ENCODE data around the gene PARD3.
"Not testable (repeated sequence)": the region's sequence is repeated elsewhere in the genome, so short reads cannot be mapped to it uniquely, and the experiment has no call there.

The PARD3 gene

DNA sequence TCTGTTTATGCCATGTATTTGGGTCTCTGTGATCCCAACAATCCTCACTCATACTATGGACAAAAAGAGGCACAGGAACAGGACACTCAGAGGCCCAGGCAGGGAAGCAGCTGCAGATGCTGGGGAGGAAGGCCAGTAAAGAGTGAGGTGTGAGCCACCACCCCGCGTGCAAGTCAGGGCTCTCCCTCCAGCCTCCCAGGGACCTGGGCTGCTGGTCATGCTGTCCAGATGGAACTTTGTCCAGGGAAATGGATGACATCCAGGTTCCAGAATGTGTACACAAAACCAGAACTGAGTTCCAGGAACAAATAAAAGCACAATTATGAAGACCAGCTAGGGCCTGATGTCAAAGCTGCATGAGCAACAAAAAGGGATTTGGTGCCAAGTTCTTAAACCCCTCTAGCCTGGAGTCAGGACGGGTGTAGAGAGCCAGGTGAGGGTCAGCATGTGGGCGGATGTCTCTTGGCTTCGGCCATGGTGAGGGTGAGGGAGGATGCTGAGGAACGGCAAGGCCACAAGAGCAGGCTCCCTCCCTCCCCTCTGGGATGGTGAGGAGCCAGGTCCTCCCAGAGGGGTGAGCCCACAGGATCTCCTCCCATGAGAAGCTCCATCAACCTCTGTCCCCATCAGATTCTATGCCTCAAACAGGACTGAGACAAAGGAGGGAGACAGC lies 739.7 kb downstream of the PARD3 start:
- Histone ChIP-seq H3K4me1 (ENCODE audit: control insufficient read depth in 1 of 2, insufficient read depth in 2 of 2, low read length in 2 of 2) (no peaks in the 10 kb centered on the region), H3K36me3 (ENCODE audit: control insufficient read depth in 1 of 2, insufficient read depth in 2 of 2, low read length in 2 of 2) (no peaks in the 10 kb centered on the region), H3K79me1 (ENCODE audit: low read length) (no peaks in the 10 kb centered on the region), H4K12ac (ENCODE audit: low read depth, low read length) (no peak overlapping the region), H3K79me2 (ENCODE audit: control insufficient read depth, insufficient read depth, low read length, poor library complexity) (no peaks in the 10 kb centered on the region), H3K9ac (ENCODE audit: low read length) (no peak overlapping the region), H3K14ac (ENCODE audit: low read length) (no peak overlapping the region), H2AK5ac (ENCODE audit: low read length) (no peak overlapping the region), H4K8ac (ENCODE audit: low read depth, low read length) (no peak overlapping the region), H3K4me3 (ENCODE audit: low read depth, low read length) (no peak overlapping the region), H3K27me3 (ENCODE audit: insufficient read depth, low read length) (no peaks in the 10 kb centered on the region), H2BK120ac (ENCODE audit: insufficient read depth, low read length, poor library complexity) (no peak overlapping the region), H2BK12ac (ENCODE audit: low read length) (no peak overlapping the region), H3K4ac (ENCODE audit: low read depth, low read length) (no peak overlapping the region), H3K9me3 (ENCODE audit: insufficient read depth, low read depth, low read length) (no peaks in the 10 kb centered on the region), H3K18ac (ENCODE audit: low read length) (no peak overlapping the region), H2AFZ (ENCODE audit: insufficient read depth, low read length, poor library complexity) (no peak overlapping the region), H4K91ac (ENCODE audit: low read depth, low read length) (no peak overlapping the region), H3K27ac (ENCODE audit: low read depth, low read length) (no peak overlapping the region), H3K23ac (ENCODE audit: low read length) (no peak overlapping the region), H2BK5ac (ENCODE audit: low read depth, low read length, poor library complexity) (no peak overlapping the region), H3K4me2 (ENCODE audit: low read length) (no peak overlapping the region)
- no peak for DNase-seq
- WGBS (ENCODE audit: extremely low coverage, insufficient coverage, insufficient read length), result no CpG with 5 or more reads among the region's 6 CpGs

DNA sequence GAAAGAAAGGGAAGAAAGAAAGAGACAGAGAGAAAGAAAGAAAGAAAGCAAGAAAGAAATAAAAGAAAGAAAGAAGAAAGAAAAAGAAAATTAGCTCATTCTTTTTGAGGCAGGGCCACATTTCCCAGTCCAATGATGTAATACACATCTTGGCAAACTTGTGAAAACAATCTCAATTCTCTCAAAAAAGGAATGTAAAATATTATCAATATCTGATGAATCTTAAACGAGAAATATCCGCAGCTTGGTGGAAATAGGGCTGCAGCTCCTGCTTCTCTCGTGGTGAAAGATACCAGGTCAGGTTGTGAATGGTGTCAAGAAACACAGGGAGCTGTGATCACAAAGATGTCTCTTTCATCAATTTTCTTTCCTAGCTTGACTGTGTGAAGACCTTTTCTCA lies 741.0 kb downstream of the PARD3 start:
- no CpG with 5 or more reads among the region's 3 CpGs for WGBS (ENCODE audit: extremely low coverage, insufficient coverage, insufficient read length)
- no peaks in the 10 kb centered on the region for H3K79me2 ChIP-seq (ENCODE audit: control insufficient read depth, insufficient read depth, low read length, poor library complexity)

GRCh38 chr10:34067741-34068140 lies 747.4 kb downstream of the PARD3 start:
- not testable (repeated sequence) for H3K23ac ChIP-seq (ENCODE audit: low read length); H2BK120ac ChIP-seq (ENCODE audit: insufficient read depth, low read length, poor library complexity); H3K36me3 ChIP-seq (ENCODE audit: control insufficient read depth in 1 of 2, insufficient read depth in 2 of 2, low read length in 2 of 2); H4K8ac ChIP-seq (ENCODE audit: low read depth, low read length); H3K27ac ChIP-seq (ENCODE audit: low read depth, low read length); H3K79me2 ChIP-seq (ENCODE audit: control insufficient read depth, insufficient read depth, low read length, poor library complexity); H4K91ac ChIP-seq (ENCODE audit: low read depth, low read length); H2AFZ ChIP-seq (ENCODE audit: insufficient read depth, low read length, poor library complexity); H4K12ac ChIP-seq (ENCODE audit: low read depth, low read length); H3K4me1 ChIP-seq (ENCODE audit: control insufficient read depth in 1 of 2, insufficient read depth in 2 of 2, low read length in 2 of 2); DNase-seq; H3K14ac ChIP-seq (ENCODE audit: low read length); H2AK5ac ChIP-seq (ENCODE audit: low read length); H3K79me1 ChIP-seq (ENCODE audit: low read length); H3K9me3 ChIP-seq (ENCODE audit: insufficient read depth, low read depth, low read length); H3K4ac ChIP-seq (ENCODE audit: low read depth, low read length); H3K4me2 ChIP-seq (ENCODE audit: low read length); H2BK5ac ChIP-seq (ENCODE audit: low read depth, low read length, poor library complexity); H3K4me3 ChIP-seq (ENCODE audit: low read depth, low read length); H3K27me3 ChIP-seq (ENCODE audit: insufficient read depth, low read length); H3K9ac ChIP-seq (ENCODE audit: low read length); H2BK12ac ChIP-seq (ENCODE audit: low read length); H3K18ac ChIP-seq (ENCODE audit: low read length)
- WGBS (ENCODE audit: extremely low coverage, insufficient coverage, insufficient read length), result no CpG with 5 or more reads among the region's 6 CpGs

More for the DNA sequence above, 741.0 kb downstream of the PARD3 start:
- H3K4me2 ChIP-seq (ENCODE audit: low read length), result no peak overlapping the region
- no peaks in the 10 kb centered on the region for H3K4me1 ChIP-seq (ENCODE audit: control insufficient read depth in 1 of 2, insufficient read depth in 2 of 2, low read length in 2 of 2)
- no peaks in the 10 kb centered on the region for H3K9me3 ChIP-seq (ENCODE audit: insufficient read depth, low read depth, low read length)
- H2AFZ ChIP-seq (ENCODE audit: insufficient read depth, low read length, poor library complexity), result no peak overlapping the region
- H4K91ac ChIP-seq (ENCODE audit: low read depth, low read length), result no peak overlapping the region
- no peak overlapping the region for H2BK120ac ChIP-seq (ENCODE audit: insufficient read depth, low read length, poor library complexity)
- no peak overlapping the region for H2BK5ac ChIP-seq (ENCODE audit: low read depth, low read length, poor library complexity)
- H3K9ac ChIP-seq (ENCODE audit: low read length), result no peak overlapping the region
- H3K4me3 ChIP-seq (ENCODE audit: low read depth, low read length), result no peak overlapping the region
- no peak overlapping the region for H3K4ac ChIP-seq (ENCODE audit: low read depth, low read length)
- no peaks in the 10 kb centered on the region for H3K36me3 ChIP-seq (ENCODE audit: control insufficient read depth in 1 of 2, insufficient read depth in 2 of 2, low read length in 2 of 2)
- no peak overlapping the region for H4K12ac ChIP-seq (ENCODE audit: low read depth, low read length)
- no peak overlapping the region for H3K27ac ChIP-seq (ENCODE audit: low read depth, low read length)
- no peaks in the 10 kb centered on the region for H3K27me3 ChIP-seq (ENCODE audit: insufficient read depth, low read length)
- no peak overlapping the region for H4K8ac ChIP-seq (ENCODE audit: low read depth, low read length)
- no peak overlapping the region for H2BK12ac ChIP-seq (ENCODE audit: low read length)
- no peak overlapping the region for H2AK5ac ChIP-seq (ENCODE audit: low read length)
- peak in 1 of 2 donors; percentile 21 for DNase-seq
- H3K23ac ChIP-seq (ENCODE audit: low read length), result no peak overlapping the region
- H3K14ac ChIP-seq (ENCODE audit: low read length), result no peak overlapping the region
- H3K79me1 ChIP-seq (ENCODE audit: low read length), result no peaks in the 10 kb centered on the region
- no peak overlapping the region for H3K18ac ChIP-seq (ENCODE audit: low read length)

GRCh38 chr10:34063592-34063991 lies 751.5 kb downstream of the PARD3 start:
- no CpG with 5 or more reads among the region's 1 CpG for WGBS (ENCODE audit: extremely low coverage, insufficient coverage, insufficient read length)
- Histone ChIP-seq H2AFZ (ENCODE audit: insufficient read depth, low read length, poor library complexity) (no peak overlapping the region), H3K9me3 (ENCODE audit: insufficient read depth, low read depth, low read length) (peaks cover 2% of the 10 kb centered on the region), H3K79me1 (ENCODE audit: low read length) (no peaks in the 10 kb centered on the region), H2BK12ac (ENCODE audit: low read length) (no peak overlapping the region), H3K4me2 (ENCODE audit: low read length) (no peak overlapping the region), H2AK5ac (ENCODE audit: low read length) (no peak overlapping the region), H3K14ac (ENCODE audit: low read length) (no peak overlapping the region), H3K27ac (ENCODE audit: low read depth, low read length) (no peak overlapping the region), H3K23ac (ENCODE audit: low read length) (no peak overlapping the region), H3K9ac (ENCODE audit: low read length) (no peak overlapping the region), H3K4me1 (ENCODE audit: control insufficient read depth in 1 of 2, insufficient read depth in 2 of 2, low read length in 2 of 2) (no peaks in the 10 kb centered on the region), H3K4ac (ENCODE audit: low read depth, low read length) (no peak overlapping the region), H3K36me3 (ENCODE audit: control insufficient read depth in 1 of 2, insufficient read depth in 2 of 2, low read length in 2 of 2) (no peaks in the 10 kb centered on the region), H4K12ac (ENCODE audit: low read depth, low read length) (no peak overlapping the region), H3K4me3 (ENCODE audit: low read depth, low read length) (no peak overlapping the region), H3K27me3 (ENCODE audit: insufficient read depth, low read length) (no peaks in the 10 kb centered on the region), H3K79me2 (ENCODE audit: control insufficient read depth, insufficient read depth, low read length, poor library complexity) (no peaks in the 10 kb centered on the region), H2BK5ac (ENCODE audit: low read depth, low read length, poor library complexity) (no peak overlapping the region), H4K8ac (ENCODE audit: low read depth, low read length) (no peak overlapping the region), H4K91ac (ENCODE audit: low read depth, low read length) (no peak overlapping the region), H3K18ac (ENCODE audit: low read length) (no peak overlapping the region), H2BK120ac (ENCODE audit: insufficient read depth, low read length, poor library complexity) (no peak overlapping the region)
- no peak for DNase-seq

Measured in trophoblast cell (in vitro differentiated cells and primary cell).